Peyer's patch (tissue), 4 donors: ENCODE data around the gene GATM.

Experiments
- POLR2A ChIP-seq, 2 donors: fragments of 450-650 bp; IDR thresholded peaks; one replicate each; pipeline ENCODE4 v1.5.1; 2017; ENCODE audit warnings: antibody characterized with exemption in 2 of 2, mild to moderate bottlenecking in 2 of 2, moderate library complexity in 2 of 2
- TF ChIP-seq, protein P1 (sequence below), 6 experiments: fragments of 450-650 bp in 4 of 6; fragments of 200-600 bp in 2 of 6; sonication (generic) in 1 of 6; IDR thresholded peaks; one replicate each; pipeline ENCODE4 v1.5.1; 2017 to 2019; ENCODE audit warnings: antibody characterized with exemption in 6 of 6, mild to moderate bottlenecking in 3 of 6, moderate library complexity in 1 of 6

- TF ChIP-seq POLR2A (IDR thresholded peaks at IDR 0.05): no peak
- TF ChIP-seq, protein P1, sequence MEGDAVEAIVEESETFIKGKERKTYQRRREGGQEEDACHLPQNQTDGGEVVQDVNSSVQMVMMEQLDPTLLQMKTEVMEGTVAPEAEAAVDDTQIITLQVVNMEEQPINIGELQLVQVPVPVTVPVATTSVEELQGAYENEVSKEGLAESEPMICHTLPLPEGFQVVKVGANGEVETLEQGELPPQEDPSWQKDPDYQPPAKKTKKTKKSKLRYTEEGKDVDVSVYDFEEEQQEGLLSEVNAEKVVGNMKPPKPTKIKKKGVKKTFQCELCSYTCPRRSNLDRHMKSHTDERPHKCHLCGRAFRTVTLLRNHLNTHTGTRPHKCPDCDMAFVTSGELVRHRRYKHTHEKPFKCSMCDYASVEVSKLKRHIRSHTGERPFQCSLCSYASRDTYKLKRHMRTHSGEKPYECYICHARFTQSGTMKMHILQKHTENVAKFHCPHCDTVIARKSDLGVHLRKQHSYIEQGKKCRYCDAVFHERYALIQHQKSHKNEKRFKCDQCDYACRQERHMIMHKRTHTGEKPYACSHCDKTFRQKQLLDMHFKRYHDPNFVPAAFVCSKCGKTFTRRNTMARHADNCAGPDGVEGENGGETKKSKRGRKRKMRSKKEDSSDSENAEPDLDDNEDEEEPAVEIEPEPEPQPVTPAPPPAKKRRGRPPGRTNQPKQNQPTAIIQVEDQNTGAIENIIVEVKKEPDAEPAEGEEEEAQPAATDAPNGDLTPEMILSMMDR (IDR thresholded peaks at IDR 0.05): no peak
Measured at GRCh38 chr15:45354711-45355110, 23.6 kb downstream of the GATM start.
